ENCODE measurements around the gene GRK6. TPM values are rescaled to one million over a fixed set of nuclear protein-coding genes. Genes with fewer than 3 reads are reported as not detected.

GRK6 gene
- total and polyA plus RNA-seq, 9 of the 15 experiments (the other 6 are each of a cell fraction or from before 2014, with no cell fraction given), result 0.63 to 122 (median 44.5) TPM

DNA sequence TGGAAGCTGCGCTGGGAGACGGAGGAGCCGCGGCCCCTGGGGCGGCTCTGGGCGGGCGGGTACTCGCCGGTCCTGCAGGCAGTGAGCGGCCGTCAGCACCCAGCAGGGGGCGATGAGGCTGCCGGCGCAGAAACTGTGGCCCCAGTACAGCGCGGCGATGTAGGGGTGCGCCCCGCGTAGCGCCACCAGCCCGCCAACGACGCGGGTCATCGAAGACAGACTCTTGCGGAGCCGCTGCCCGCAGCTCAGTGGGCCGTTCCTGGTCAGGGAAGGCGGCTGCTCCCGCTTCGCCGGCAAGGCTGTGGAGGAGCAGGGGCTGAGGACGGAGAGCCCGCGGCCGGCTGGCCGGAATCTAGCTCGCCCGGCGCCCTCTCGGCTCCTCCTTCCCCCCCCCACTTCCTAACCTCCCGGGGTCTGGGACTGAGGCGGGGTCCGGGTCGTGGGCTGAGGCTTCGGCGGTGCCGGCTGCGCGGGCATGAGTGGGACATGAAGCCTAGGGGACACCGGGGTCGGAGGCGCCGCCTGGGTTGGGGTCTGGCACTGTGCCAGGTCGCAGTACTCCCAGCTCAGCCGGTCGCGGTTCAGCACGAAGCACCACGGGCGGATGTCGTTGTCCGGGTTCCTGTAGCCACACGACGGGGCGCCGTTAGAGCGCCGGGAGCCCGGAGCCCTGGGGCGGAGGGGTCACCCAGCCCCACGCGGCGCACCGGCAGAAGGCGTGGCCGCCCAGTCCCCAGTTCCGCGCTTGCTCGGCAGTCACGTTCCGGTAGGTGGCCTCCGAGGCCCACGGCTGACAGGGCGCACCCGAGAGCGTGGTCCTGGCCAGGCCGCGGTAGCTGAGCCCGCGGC lies 22.5 kb upstream of the GRK6 start (continued):
- TF ChIP-seq, protein P1, sequence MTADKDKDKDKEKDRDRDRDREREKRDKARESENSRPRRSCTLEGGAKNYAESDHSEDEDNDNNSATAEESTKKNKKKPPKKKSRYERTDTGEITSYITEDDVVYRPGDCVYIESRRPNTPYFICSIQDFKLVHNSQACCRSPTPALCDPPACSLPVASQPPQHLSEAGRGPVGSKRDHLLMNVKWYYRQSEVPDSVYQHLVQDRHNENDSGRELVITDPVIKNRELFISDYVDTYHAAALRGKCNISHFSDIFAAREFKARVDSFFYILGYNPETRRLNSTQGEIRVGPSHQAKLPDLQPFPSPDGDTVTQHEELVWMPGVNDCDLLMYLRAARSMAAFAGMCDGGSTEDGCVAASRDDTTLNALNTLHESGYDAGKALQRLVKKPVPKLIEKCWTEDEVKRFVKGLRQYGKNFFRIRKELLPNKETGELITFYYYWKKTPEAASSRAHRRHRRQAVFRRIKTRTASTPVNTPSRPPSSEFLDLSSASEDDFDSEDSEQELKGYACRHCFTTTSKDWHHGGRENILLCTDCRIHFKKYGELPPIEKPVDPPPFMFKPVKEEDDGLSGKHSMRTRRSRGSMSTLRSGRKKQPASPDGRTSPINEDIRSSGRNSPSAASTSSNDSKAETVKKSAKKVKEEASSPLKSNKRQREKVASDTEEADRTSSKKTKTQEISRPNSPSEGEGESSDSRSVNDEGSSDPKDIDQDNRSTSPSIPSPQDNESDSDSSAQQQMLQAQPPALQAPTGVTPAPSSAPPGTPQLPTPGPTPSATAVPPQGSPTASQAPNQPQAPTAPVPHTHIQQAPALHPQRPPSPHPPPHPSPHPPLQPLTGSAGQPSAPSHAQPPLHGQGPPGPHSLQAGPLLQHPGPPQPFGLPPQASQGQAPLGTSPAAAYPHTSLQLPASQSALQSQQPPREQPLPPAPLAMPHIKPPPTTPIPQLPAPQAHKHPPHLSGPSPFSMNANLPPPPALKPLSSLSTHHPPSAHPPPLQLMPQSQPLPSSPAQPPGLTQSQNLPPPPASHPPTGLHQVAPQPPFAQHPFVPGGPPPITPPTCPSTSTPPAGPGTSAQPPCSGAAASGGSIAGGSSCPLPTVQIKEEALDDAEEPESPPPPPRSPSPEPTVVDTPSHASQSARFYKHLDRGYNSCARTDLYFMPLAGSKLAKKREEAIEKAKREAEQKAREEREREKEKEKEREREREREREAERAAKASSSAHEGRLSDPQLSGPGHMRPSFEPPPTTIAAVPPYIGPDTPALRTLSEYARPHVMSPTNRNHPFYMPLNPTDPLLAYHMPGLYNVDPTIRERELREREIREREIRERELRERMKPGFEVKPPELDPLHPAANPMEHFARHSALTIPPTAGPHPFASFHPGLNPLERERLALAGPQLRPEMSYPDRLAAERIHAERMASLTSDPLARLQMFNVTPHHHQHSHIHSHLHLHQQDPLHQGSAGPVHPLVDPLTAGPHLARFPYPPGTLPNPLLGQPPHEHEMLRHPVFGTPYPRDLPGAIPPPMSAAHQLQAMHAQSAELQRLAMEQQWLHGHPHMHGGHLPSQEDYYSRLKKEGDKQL (CRISPR knock-in tag; IDR thresholded peaks at IDR 0.05; ENCODE audit: borderline replicate concordance), result no peak
- TF ChIP-seq JUND (IDR thresholded peaks at IDR 0.05; ENCODE audit: borderline replicate concordance, low read depth, low read length) (peak; percentile 46), JUND (tag; IDR thresholded peaks at IDR 0.05; ENCODE audit: borderline replicate concordance, low read depth, low read length) (peak; percentile 62; the same call in 1 of the 3 replicates), ZNF263 (CRISPR knock-in tag; IDR thresholded peaks at IDR 0.05; ENCODE audit: borderline replicate concordance) (peak; percentile 96), RBM25 (IDR thresholded peaks at IDR 0.05; ENCODE audit: low read depth, low read length, severe bottlenecking) (no peak), SIX5 (IDR thresholded peaks at IDR 0.05; ENCODE audit: borderline replicate concordance in 1 of 2, insufficient read depth in 1 of 2, low read depth in 1 of 2, low read length in 2 of 2) (no peak), ESRRB (CRISPR knock-in tag; IDR thresholded peaks at IDR 0.05; ENCODE audit: borderline replicate concordance) (no peak), NCOA2 (IDR thresholded peaks at IDR 0.05; ENCODE audit: partially characterized antibody in 2 of 2) (peak in 1 of 2 experiments; percentile 80), MAFK (IDR thresholded peaks at IDR 0.05; ENCODE audit: low read length) (no peak), KDM2B (CRISPR knock-in tag; IDR thresholded peaks at IDR 0.05) (peak; percentile 96), CBFA2T3 (IDR thresholded peaks at IDR 0.05) (peak; percentile 27; the same call in 1 of the 2 replicates), SMC3 (conservative IDR thresholded peaks at IDR 0.05; ENCODE audit: insufficient read depth, low read depth, low read length) (peak; percentile 85), SUPT5H (IDR thresholded peaks at IDR 0.05) (peak; percentile 73), RBM14 (IDR thresholded peaks at IDR 0.05; ENCODE audit: borderline replicate concordance, insufficient read depth, low read depth, low read length) (no peak)
- TF ChIP-seq, protein P2, sequence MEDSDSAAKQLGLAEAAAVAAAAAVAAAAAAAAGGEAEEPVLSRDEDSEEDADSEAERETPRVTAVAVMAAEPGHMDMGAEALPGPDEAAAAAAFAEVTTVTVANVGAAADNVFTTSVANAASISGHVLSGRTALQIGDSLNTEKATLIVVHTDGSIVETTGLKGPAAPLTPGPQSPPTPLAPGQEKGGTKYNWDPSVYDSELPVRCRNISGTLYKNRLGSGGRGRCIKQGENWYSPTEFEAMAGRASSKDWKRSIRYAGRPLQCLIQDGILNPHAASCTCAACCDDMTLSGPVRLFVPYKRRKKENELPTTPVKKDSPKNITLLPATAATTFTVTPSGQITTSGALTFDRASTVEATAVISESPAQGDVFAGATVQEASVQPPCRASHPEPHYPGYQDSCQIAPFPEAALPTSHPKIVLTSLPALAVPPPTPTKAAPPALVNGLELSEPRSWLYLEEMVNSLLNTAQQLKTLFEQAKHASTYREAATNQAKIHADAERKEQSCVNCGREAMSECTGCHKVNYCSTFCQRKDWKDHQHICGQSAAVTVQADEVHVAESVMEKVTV (CRISPR knock-in tag; IDR thresholded peaks at IDR 0.05), result peak; percentile 88
- TF ChIP-seq, protein P3, sequence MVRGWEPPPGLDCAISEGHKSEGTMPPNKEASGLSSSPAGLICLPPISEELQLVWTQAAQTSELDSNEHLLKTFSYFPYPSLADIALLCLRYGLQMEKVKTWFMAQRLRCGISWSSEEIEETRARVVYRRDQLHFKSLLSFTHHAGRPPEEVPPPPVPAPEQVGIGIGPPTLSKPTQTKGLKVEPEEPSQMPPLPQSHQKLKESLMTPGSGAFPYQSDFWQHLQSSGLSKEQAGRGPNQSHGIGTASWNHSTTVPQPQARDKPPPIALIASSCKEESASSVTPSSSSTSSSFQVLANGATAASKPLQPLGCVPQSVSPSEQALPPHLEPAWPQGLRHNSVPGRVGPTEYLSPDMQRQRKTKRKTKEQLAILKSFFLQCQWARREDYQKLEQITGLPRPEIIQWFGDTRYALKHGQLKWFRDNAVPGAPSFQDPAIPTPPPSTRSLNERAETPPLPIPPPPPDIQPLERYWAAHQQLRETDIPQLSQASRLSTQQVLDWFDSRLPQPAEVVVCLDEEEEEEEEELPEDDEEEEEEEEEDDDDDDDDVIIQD (CRISPR knock-in tag; IDR thresholded peaks at IDR 0.05), result no peak
- TF ChIP-seq, protein P4, sequence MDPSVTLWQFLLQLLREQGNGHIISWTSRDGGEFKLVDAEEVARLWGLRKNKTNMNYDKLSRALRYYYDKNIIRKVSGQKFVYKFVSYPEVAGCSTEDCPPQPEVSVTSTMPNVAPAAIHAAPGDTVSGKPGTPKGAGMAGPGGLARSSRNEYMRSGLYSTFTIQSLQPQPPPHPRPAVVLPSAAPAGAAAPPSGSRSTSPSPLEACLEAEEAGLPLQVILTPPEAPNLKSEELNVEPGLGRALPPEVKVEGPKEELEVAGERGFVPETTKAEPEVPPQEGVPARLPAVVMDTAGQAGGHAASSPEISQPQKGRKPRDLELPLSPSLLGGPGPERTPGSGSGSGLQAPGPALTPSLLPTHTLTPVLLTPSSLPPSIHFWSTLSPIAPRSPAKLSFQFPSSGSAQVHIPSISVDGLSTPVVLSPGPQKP (CRISPR knock-in tag; IDR thresholded peaks at IDR 0.05), result no peak

All from K562 (cell line).